IPS DF 6.9 (cell line): Measurements from ENCODE around the gene JAG1.

Source experiments
- DNase-seq: peaks from one replicate; pipeline ENCODE4 v3.0.0-alpha.2; 2013; ENCODE audit warnings: low read depth, low spot score
- H3K27ac ChIP-seq: one replicate; pipeline ENCODE4 v1.5.1; 2013; ENCODE audit warnings: low read length, control low read depth
- H3K27me3 ChIP-seq: 2 replicates; pipeline ENCODE4 v1.6.1; 2013; ENCODE audit warnings: mild to moderate bottlenecking, low read length; ENCODE audit not compliant: control insufficient read depth, insufficient read depth
- H3K36me3 ChIP-seq: 2 replicates; pipeline ENCODE4 v1.6.1; 2013; ENCODE audit warnings: low read length; ENCODE audit not compliant: control insufficient read depth, insufficient read depth
- H3K4me1 ChIP-seq: 2 replicates; pipeline ENCODE4 v1.6.1; 2013; ENCODE audit warnings: low read length; ENCODE audit not compliant: control insufficient read depth, insufficient read depth
- H3K4me3 ChIP-seq: 2 replicates; pipeline ENCODE4 v1.5.1; 2013; ENCODE audit warnings: mild to moderate bottlenecking, low read length
- H3K9me3 ChIP-seq: 2 replicates; pipeline ENCODE4 v1.6.1; 2013; ENCODE audit warnings: low read length, inconsistent platforms; ENCODE audit not compliant: control insufficient read depth, insufficient read depth
- WGBS: extraction: QIAGEN DNeasy Blood & Tissue Kit; methylation state at CpG from one replicate; pipeline ENCODE4 v1.1.7; 2013; ENCODE audit warnings: mixed read lengths, missing lambda C conversion rate; ENCODE audit not compliant: insufficient read length, insufficient coverage; 5-methylcytosine and 5-hydroxymethylcytosine counted together

Gene JAG1

DNA sequence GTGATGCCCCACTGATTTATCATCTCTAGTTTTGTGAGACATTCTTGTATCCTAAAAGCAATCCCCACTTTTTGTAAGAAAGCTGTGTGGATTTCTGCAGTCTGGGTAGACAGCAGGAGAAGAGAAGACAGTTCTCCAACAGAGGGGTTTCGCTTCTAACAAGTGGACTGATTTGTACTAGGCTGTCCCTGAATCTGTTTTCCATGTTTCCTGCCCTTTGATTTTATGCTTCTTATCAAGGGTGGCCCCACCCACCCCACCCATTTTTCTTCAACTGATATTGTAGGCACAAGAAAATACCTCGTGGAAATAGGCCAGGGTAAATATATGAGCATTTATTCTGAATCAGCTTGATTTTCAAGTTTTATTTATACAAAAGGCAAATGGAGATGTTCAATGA lies 25.7 kb upstream of the JAG1 start:
- no peak overlapping the region for H3K4me3 ChIP-seq
- no CpG with 5 or more reads among the region's 2 CpGs for WGBS
- no peaks in the 10 kb centered on the region for H3K4me1 ChIP-seq
- H3K9me3 ChIP-seq, result no peaks in the 10 kb centered on the region
- DNase-seq, result no peak
- H3K27me3 ChIP-seq, result no peaks in the 10 kb centered on the region
- H3K36me3 ChIP-seq, result no peaks in the 10 kb centered on the region
- H3K27ac ChIP-seq, result no peak overlapping the region

DNA sequence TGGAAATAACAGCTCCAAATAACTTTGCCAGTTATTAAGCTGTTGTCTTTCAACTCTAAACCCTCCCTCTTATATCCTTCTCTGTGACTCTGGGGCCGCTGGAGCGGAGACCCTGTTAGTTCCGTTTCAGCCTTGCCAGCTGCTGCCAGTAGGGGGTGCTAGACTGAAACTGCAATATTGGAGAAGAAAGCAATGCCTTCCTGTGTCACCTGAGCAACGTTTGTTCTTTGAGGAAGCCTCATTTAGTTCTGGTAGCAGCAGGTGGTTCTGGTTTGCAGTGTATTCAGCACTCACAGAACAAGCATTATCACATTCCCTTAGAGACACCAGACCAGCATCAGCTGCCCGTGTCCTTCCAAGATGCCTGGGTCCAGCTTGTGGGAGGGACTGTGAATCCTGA lies 22.9 kb upstream of the JAG1 start:
- WGBS, result no CpG with 5 or more reads among the region's 5 CpGs
- no peaks in the 10 kb centered on the region for H3K4me1 ChIP-seq
- DNase-seq, result no peak
- no peaks in the 10 kb centered on the region for H3K27me3 ChIP-seq
- no peaks in the 10 kb centered on the region for H3K9me3 ChIP-seq
- no peak overlapping the region for H3K27ac ChIP-seq
- no peak overlapping the region for H3K4me3 ChIP-seq
- H3K36me3 ChIP-seq, result no peaks in the 10 kb centered on the region

DNA sequence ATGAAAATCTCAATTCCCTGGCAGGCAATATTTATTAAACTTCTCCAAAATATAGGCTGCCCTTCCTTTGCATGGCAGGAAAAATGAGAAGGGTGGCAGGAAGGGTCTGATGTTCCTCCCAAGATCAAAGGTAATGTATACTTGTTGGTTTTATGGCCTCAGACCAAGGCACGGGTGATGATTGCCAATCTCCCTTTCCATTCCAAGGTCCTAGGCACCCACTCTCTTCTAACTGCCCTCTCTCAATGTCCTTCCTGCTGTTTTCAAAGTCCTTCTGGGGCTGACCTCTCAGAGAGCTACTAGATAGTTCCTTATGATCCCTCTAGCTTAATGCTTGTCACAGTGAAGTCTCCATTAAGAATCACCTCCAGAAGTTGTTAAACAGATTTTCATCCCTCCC lies 15.6 kb upstream of the JAG1 start:
- H3K27ac ChIP-seq, result no peak overlapping the region
- no peaks in the 10 kb centered on the region for H3K27me3 ChIP-seq
- DNase-seq, result no peak
- H3K36me3 ChIP-seq, result no peaks in the 10 kb centered on the region
- H3K4me1 ChIP-seq, result peaks cover 1% of the 10 kb centered on the region; the same call in 1 of the 2 replicates
- no CpG with 5 or more reads among the region's 1 CpG for WGBS
- no peak overlapping the region for H3K4me3 ChIP-seq
- no peaks in the 10 kb centered on the region for H3K9me3 ChIP-seq

DNA sequence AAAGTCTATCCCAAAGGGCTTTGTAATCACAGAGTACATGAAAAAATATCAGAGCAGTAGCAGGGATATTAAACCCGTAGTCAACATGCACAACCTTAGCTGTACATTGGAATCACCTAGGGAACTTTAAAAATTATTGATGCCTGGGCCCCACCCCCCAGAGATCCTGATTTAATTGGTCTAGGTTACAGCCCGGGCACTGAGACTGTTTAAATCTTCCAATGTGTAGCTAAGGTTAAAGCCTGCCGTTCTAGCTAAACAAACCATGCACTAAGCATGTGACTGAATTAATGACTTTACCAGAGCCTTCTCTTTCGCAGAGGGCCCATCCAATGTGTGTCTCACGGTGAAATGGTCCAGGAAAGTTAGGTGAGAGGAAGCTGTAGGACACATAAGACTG lies 14.1 kb upstream of the JAG1 start:
- no CpG with 5 or more reads among the region's 5 CpGs for WGBS
- Histone ChIP-seq H3K9me3 (no peaks in the 10 kb centered on the region), H3K27ac (no peak overlapping the region), H3K4me3 (no peak overlapping the region), H3K36me3 (no peaks in the 10 kb centered on the region), H3K4me1 (peaks cover 1% of the 10 kb centered on the region; the same call in 1 of the 2 replicates), H3K27me3 (no peaks in the 10 kb centered on the region)
- no peak for DNase-seq

DNA sequence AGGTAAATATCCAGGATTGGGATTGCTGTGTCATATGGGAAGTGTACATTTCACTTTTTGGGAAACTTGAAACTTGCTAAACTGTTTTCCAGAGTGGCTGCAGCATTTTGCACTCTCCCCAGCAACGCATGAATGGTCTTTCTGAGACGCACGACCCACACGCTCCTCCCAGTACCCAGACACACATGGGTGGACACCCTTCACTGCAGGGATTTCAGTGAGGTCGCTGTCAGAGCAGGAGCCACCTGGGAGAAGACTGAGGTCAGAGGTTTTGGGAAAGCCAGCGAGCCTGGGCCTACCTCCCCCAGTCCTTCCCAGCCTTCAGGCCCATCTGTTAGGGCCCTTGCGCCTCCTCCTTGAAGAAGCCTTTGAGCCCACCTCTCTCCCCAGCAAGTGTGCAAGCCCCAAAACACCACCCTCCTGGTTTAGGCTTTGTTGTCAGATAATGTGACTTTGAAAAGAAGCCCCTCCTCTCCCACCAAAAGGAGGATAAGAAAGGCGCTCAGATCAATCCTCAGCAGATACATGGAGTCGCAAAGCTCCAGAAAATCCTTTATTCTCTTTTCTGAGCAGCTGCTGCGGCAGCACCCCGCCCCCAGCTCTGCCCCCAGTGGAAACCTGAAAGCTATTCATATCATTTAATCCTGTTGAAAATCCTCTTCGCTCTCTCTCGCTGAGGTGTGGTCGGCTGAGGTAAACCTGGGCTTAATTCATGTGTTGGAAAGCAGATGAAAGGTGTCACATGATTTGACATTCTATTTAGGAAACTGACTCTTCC lies 12.7 kb upstream of the JAG1 start:
- no CpG with 5 or more reads among the region's 14 CpGs for WGBS
- DNase-seq, result no peak
- Histone ChIP-seq H3K27ac (no peak overlapping the region), H3K27me3 (no peaks in the 10 kb centered on the region), H3K36me3 (no peaks in the 10 kb centered on the region), H3K4me3 (no peak overlapping the region), H3K9me3 (no peaks in the 10 kb centered on the region), H3K4me1 (peaks cover 1% of the 10 kb centered on the region; the same call in 1 of the 2 replicates)

DNA sequence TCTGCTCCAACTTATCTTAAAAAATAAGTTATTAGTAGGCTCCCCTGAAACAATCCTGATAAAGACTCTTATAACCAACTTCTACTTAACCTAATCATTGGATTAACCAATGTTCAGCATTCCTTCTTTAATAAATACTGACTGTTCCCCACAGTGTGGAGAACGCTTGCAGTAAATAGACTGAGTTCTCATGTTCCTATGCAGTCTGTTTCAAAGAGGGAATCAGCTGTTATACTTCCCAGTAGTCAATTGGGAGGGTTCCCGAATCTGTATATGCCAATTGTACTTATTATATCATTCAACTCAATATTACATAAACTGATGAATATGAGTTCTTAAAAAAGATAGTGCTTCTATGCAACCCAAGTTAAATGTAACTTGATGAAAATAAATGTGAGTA lies 9.7 kb upstream of the JAG1 start:
- Histone ChIP-seq H3K36me3 (no peaks in the 10 kb centered on the region), H3K4me3 (no peak overlapping the region), H3K27me3 (no peaks in the 10 kb centered on the region), H3K9me3 (no peaks in the 10 kb centered on the region), H3K4me1 (peaks cover 1% of the 10 kb centered on the region; the same call in 1 of the 2 replicates), H3K27ac (no peak overlapping the region)
- no CpG with 5 or more reads among the region's 2 CpGs for WGBS
- DNase-seq, result no peak

DNA sequence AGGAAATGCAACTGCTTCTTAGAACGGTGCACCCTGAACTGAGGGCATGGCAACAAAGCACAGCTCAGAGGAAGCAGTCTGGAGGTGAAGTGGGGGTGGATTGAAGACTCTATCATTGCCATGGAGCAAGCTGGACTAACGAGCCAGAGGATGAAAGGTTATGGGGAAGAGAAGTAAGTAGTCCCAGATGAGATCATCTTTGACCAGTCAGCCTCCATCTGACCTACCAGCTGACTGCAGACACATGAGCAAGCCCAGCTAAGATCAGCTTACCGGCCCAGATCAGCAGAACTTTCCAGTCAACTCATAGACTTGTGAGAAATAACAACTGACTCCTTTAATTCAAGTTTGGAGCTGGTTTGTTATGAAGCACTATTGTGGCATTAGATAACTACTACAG lies 9.1 kb upstream of the JAG1 start:
- H3K4me3 ChIP-seq, result no peak overlapping the region
- no peaks in the 10 kb centered on the region for H3K27me3 ChIP-seq
- DNase-seq, result no peak
- H3K27ac ChIP-seq, result no peak overlapping the region
- no CpG with 5 or more reads among the region's 3 CpGs for WGBS
- H3K36me3 ChIP-seq, result no peaks in the 10 kb centered on the region
- peaks cover 1% of the 10 kb centered on the region; the same call in 1 of the 2 replicates for H3K4me1 ChIP-seq
- no peaks in the 10 kb centered on the region for H3K9me3 ChIP-seq

DNA sequence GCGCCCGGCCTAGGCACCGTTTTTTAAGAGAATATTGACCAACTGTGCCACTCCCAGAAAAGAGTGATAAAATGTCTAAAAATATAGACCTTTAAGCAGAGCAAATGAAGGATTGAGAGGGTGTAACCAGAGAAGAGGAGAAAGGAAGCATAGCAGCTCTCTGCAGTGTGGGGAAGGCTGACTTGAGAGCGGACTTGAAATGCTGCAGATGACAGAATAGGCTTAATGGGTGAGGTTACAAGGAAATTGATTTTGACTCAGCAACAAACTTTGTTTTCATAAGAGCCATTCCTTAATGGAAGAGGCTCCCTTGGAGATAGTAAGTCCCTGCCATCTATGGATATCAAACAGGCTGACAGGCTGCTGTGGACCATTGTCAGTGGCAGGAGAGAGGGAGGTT lies 7.7 kb upstream of the JAG1 start:
- Histone ChIP-seq H3K9me3 (no peaks in the 10 kb centered on the region), H3K36me3 (no peaks in the 10 kb centered on the region), H3K4me3 (no peak overlapping the region), H3K27me3 (no peaks in the 10 kb centered on the region), H3K27ac (no peak overlapping the region), H3K4me1 (peaks cover under 1% of the 10 kb centered on the region; the same call in 1 of the 2 replicates)
- DNase-seq, result no peak
- WGBS, result no CpG with 5 or more reads among the region's 4 CpGs

DNA sequence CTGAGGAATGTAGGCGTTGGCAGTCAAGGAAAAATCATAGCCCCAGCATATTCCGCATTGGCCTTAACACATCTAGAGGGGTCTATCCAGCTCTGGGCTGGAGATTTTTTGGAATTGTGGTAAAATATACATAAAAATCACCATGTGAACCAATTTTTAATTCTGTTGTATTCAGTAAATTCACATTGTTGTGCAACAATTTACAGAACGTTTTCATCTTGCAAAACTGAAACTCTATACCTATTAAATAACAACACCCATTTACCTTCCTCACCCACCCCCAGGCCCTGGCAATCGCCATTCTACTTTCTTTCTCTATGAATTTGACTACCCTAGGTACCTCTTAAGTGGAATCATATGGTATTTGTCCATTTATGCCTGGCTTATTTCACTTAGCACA lies 6.8 kb upstream of the JAG1 start:
- Histone ChIP-seq H3K27me3 (no peaks in the 10 kb centered on the region), H3K27ac (no peak overlapping the region), H3K4me1 (no peaks in the 10 kb centered on the region), H3K36me3 (no peaks in the 10 kb centered on the region), H3K4me3 (no peak overlapping the region), H3K9me3 (no peaks in the 10 kb centered on the region)
- 100% methylated on average over 1 of the region's 4 CpGs for WGBS
- no peak for DNase-seq

DNA sequence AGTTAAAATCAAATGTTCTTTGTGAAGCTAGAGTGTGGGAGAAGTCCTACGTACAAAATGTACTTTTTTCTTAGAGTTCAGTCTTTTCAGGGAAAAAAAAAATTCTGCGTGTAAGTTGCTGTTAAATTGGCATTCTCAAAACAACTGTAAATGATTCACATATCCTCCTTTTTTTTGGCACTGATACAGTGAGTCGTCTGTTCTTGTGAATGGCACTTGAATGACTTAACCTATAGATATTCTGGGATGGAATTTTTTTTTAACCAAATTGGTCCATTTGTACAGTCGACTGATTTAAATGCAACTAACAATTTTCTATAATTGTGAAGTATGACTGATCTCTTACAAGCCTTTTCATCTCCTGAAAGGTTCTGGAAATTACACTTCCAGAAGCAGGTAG lies 5.5 kb upstream of the JAG1 start:
- WGBS, result no CpG with 5 or more reads among the region's 4 CpGs
- DNase-seq, result no peak
- no peak overlapping the region for H3K27ac ChIP-seq
- no peaks in the 10 kb centered on the region for H3K36me3 ChIP-seq
- H3K4me3 ChIP-seq, result no peak overlapping the region
- H3K27me3 ChIP-seq, result no peaks in the 10 kb centered on the region
- no peaks in the 10 kb centered on the region for H3K9me3 ChIP-seq
- peaks cover 3% of the 10 kb centered on the region; the same call in 1 of the 2 replicates for H3K4me1 ChIP-seq

DNA sequence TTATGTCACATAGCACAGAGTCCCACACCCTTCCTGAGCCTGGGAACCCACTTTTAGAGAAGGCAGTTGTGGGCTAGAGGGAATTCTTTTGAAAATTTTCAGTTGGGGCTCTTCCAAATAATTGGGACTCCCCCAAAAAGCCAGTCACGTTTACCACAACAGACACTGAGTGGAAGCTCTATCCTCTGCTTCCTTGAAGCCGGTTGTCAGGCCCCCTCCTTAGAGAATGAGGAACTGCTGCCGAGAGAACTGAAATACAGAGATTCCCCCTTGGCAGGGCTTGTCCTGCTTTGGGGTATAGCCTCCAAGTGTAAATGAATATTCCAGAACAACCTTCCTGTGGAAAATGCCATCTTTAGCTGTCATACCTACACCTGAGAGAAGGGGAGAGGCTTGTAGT lies 2.7 kb upstream of the JAG1 start:
- WGBS, result no CpG with 5 or more reads among the region's 3 CpGs
- peaks cover 3% of the 10 kb centered on the region; the same call in 1 of the 2 replicates for H3K4me1 ChIP-seq
- DNase-seq, result no peak
- H3K27me3 ChIP-seq, result no peaks in the 10 kb centered on the region
- no peak overlapping the region for H3K27ac ChIP-seq
- H3K36me3 ChIP-seq, result no peaks in the 10 kb centered on the region
- no peaks in the 10 kb centered on the region for H3K9me3 ChIP-seq
- no peak overlapping the region for H3K4me3 ChIP-seq
